Measurements from ENCODE around the gene ELOVL5.

GRCh38 chr6:53366128-53366641 is 17.4 kb upstream of the ELOVL5 start:
- no peak for TF ChIP-seq CTCF (IDR thresholded peaks at IDR 0.05)
- no peak for TF ChIP-seq POLR2A (IDR thresholded peaks at IDR 0.05)
- TF ChIP-seq EP300 (IDR thresholded peaks at IDR 0.05), result no peak
